GM23338 (cell line): ENCODE results near the gene SPART. TPM values are rescaled to one million over a fixed set of nuclear protein-coding genes. Genes with fewer than 3 reads are reported as not detected.
"Not testable (repeated sequence)": the region's sequence is repeated elsewhere in the genome, so short reads cannot be mapped to it uniquely, and the experiment has no call there.

ENCODE experiments used
- ATAC-seq: fragments of 200-7000 bp; cut with Tn5 transposase; 3 replicates; pipeline ENCODE4 v1.9.1; 2020
- DNase-seq: peaks from one replicate; pipeline ENCODE4 v3.0.0-alpha.2; 2015; ENCODE audit warnings: low spot score
- H2AFZ ChIP-seq: fragments of 200-600 bp; sonication (generic); 2 replicates; pipeline ENCODE4 v1.8.0; 2016; ENCODE audit warnings: antibody characterized with exemption, mild to moderate bottlenecking, moderate library complexity
- H3F3A ChIP-seq: fragments of 200-600 bp; sonication (generic); replicated peaks from 2 replicates; pipeline ENCODE4 v1.8.0; 2017; ENCODE audit warnings: antibody characterized with exemption, mixed run types, low read depth
- H3K27ac ChIP-seq: fragments of 200-600 bp; sonication (generic); 2 replicates; pipeline ENCODE4 v1.6.1; 2016; ENCODE audit warnings: low read depth
- H3K27me3 ChIP-seq: fragments of 200-600 bp; sonication (generic); 2 replicates; pipeline ENCODE4 v1.8.0; 2016; ENCODE audit warnings: mild to moderate bottlenecking, mixed run types, moderate library complexity; ENCODE audit not compliant: insufficient read depth
- H3K36me3 ChIP-seq: fragments of 200-600 bp; sonication (generic); 2 replicates; pipeline ENCODE4 v1.8.0; 2016; ENCODE audit warnings: mild to moderate bottlenecking; ENCODE audit not compliant: insufficient read depth
- H3K4me1 ChIP-seq: fragments of 200-600 bp; sonication (generic); 2 replicates; pipeline ENCODE4 v1.8.0; 2016; ENCODE audit warnings: mild to moderate bottlenecking, moderate library complexity; ENCODE audit not compliant: insufficient read depth
- H3K4me2 ChIP-seq: fragments of 200-600 bp; sonication (generic); 2 replicates; pipeline ENCODE4 v1.7.1; 2017; ENCODE audit warnings: mixed run types
- H3K4me3 ChIP-seq: fragments of 200-600 bp; sonication (generic); 2 replicates; pipeline ENCODE4 v1.6.1; 2016; ENCODE audit warnings: mixed run types
- H3K79me2 ChIP-seq: fragments of 200-600 bp; sonication (generic); replicated peaks from 2 replicates; pipeline ENCODE4 v1.8.0; 2017; ENCODE audit warnings: mild to moderate bottlenecking; ENCODE audit not compliant: insufficient read depth
- H3K9me2 ChIP-seq: fragments of 200-600 bp; sonication (generic); 2 replicates; pipeline ENCODE4 v1.8.0; 2017; ENCODE audit not compliant: insufficient read depth
- H4K20me1 ChIP-seq: fragments of 200-600 bp; sonication (generic); replicated peaks from 2 replicates; pipeline ENCODE4 v1.8.0; 2017; ENCODE audit warnings: mild to moderate bottlenecking; ENCODE audit not compliant: insufficient read depth
- H3K27ac Mint-ChIP-seq: 2 replicates; pipeline ENCODE4 v1.8.0; 2020; ENCODE audit warnings: inconsistent platforms, mild to moderate bottlenecking, moderate library complexity, mixed read lengths
- H3K27me3 Mint-ChIP-seq: 3 replicates; pipeline ENCODE4 v1.8.0; 2022; ENCODE audit warnings: low read depth, mild to moderate bottlenecking, moderate library complexity, mixed read lengths, inconsistent platforms; ENCODE audit not compliant: insufficient read depth, poor library complexity
- H3K36me3 Mint-ChIP-seq: 3 replicates; pipeline ENCODE4 v1.8.0; 2021; ENCODE audit warnings: low read depth, mild to moderate bottlenecking, inconsistent platforms, moderate library complexity, mixed read lengths
- H3K4me1 Mint-ChIP-seq: 3 replicates; pipeline ENCODE4 v1.8.0; 2020; ENCODE audit warnings: mild to moderate bottlenecking, inconsistent platforms, mixed read lengths
- H3K4me3 Mint-ChIP-seq: 3 replicates; pipeline ENCODE4 v1.8.0; 2021; ENCODE audit warnings: moderate library complexity, mild to moderate bottlenecking, inconsistent platforms, mixed read lengths
- H3K9me3 Mint-ChIP-seq: 3 replicates; pipeline ENCODE4 v1.8.0; 2020; ENCODE audit warnings: moderate library complexity, mild to moderate bottlenecking, inconsistent platforms, mixed read lengths
- CREB1 ChIP-seq: fragments of 250-450 bp; sonication (Bioruptor Pico); IDR thresholded peaks from 2 replicates; pipeline ENCODE4 v1.5.0; 2020; ENCODE audit warnings: low read depth, mild to moderate bottlenecking, moderate library complexity
- ETS1 ChIP-seq: IDR thresholded peaks from 2 replicates; pipeline ENCODE4 v1.6.1; 2016; ENCODE audit warnings: antibody characterized with exemption
- EZH2 ChIP-seq: fragments of 200-600 bp; sonication (generic); IDR thresholded peaks from one replicate; pipeline ENCODE4 v1.8.0; 2017; ENCODE audit warnings: antibody characterized with exemption, mild to moderate bottlenecking, low read depth; ENCODE audit not compliant: unreplicated experiment
- EZH2phosphoT487 ChIP-seq: fragments of 200-600 bp; sonication (generic); IDR thresholded peaks from one replicate; pipeline ENCODE4 v1.8.1; 2018; ENCODE audit warnings: antibody characterized with exemption; ENCODE audit not compliant: unreplicated experiment
- JUNB ChIP-seq: IDR thresholded peaks from one replicate; pipeline ENCODE4 v1.6.1; 2016; ENCODE audit warnings: antibody characterized with exemption; ENCODE audit not compliant: unreplicated experiment
- NANOG ChIP-seq: IDR thresholded peaks from 2 replicates; pipeline ENCODE4 v1.6.1; 2016; ENCODE audit warnings: antibody characterized with exemption, borderline replicate concordance
- POLR2AphosphoS5 ChIP-seq: IDR thresholded peaks from 2 replicates; pipeline ENCODE4 v1.6.1; 2016; ENCODE audit warnings: antibody characterized with exemption, low read depth
- ZNF114 ChIP-seq: fragments of 250-450 bp; sonication (Bioruptor Pico); IDR thresholded peaks from 2 replicates; pipeline ENCODE4 v1.5.0; 2020; ENCODE audit warnings: mild to moderate bottlenecking, moderate library complexity
- polyA plus RNA-seq: library from polyadenylated mRNA; unstranded; fragments of >200 nt; fragmentation: Nextera tagmentation; extraction: Ambion mirVana; gene quantifications from 2 replicates; pipeline ENCODE4 v1.2.1, GENCODE V29; 2016
- total RNA-seq: library from RNA; depleted of rRNA; stranded (reverse); fragments of >200 nt; shearing (Covaris generic); gene quantifications from 2 replicates; pipeline ENCODE4 v1.2.3, GENCODE V29; 2014
- TF ChIP-seq, protein P1 (sequence below): IDR thresholded peaks from one replicate; pipeline ENCODE4 v1.6.1; 2018; ENCODE audit warnings: antibody characterized with exemption; ENCODE audit not compliant: unreplicated experiment
- TF ChIP-seq, protein P2 (sequence below): fragments of 250-450 bp; sonication (Bioruptor Pico); IDR thresholded peaks from 2 replicates; pipeline ENCODE4 v1.5.0; 2020; ENCODE audit warnings: mild to moderate bottlenecking, moderate library complexity

SPART gene
- total and polyA plus RNA-seq, 2 experiments from 2014 or later: 109 to 116 TPM

DNA sequence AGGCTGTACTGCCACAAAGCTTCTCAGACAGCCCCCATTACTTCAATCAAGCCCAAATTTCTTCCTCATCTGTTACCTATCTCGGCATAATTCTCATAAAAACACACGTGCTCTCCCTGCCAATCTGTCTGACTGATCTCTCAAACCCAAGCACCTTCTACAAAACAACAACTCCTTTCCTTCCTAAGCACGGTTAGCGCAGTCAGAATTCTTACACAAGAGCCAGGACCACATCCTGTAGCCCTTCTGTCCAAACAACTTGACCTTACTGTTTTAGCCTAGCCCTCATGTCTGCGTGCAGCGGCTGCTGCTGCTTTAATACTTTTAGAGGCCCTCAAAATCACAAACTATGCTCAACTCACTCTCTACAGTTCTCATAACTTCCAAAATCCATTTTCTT lies 26.4 kb downstream of the SPART start:
- ATAC-seq: not testable (repeated sequence)
- H3K4me1 ChIP-seq: peaks cover 48% of the 10 kb centered on the region

GRCh38 chr13:36313047-36313969 lies 32.9 kb downstream of the SPART start:
- Mint-ChIP-seq H3K27ac (no peak overlapping the region), H3K4me1 (peaks cover 14% of the 10 kb centered on the region), H3K27me3 (peaks cover 2% of the 10 kb centered on the region), H3K36me3 (peaks cover 84% of the 10 kb centered on the region), H3K4me3 (no peak overlapping the region), H3K9me3 (peaks cover 33% of the 10 kb centered on the region)
- Histone ChIP-seq H3K27me3 (no peaks in the 10 kb centered on the region), H3K9me2 (0 out of 2 replicates have a peak, but pooled peaks cover 2% of the 10 kb centered on the region), H3K36me3 (peaks cover 40% of the 10 kb centered on the region; the same call in 1 of the 2 replicates), H3K4me2 (no peak overlapping the region), H3F3A (no peaks in the 10 kb centered on the region), H4K20me1 (no peaks in the 10 kb centered on the region), H2AFZ (no peak overlapping the region), H3K4me1 (peaks cover 21% of the 10 kb centered on the region), H3K79me2 (peaks cover 9% of the 10 kb centered on the region; the same call in 1 of the 2 replicates), H3K4me3 (no peak overlapping the region), H3K27ac (no peak overlapping the region)
- ATAC-seq (no peak), DNase-seq (no peak)
- TF ChIP-seq ETS1: no peak
- TF ChIP-seq, protein P1, sequence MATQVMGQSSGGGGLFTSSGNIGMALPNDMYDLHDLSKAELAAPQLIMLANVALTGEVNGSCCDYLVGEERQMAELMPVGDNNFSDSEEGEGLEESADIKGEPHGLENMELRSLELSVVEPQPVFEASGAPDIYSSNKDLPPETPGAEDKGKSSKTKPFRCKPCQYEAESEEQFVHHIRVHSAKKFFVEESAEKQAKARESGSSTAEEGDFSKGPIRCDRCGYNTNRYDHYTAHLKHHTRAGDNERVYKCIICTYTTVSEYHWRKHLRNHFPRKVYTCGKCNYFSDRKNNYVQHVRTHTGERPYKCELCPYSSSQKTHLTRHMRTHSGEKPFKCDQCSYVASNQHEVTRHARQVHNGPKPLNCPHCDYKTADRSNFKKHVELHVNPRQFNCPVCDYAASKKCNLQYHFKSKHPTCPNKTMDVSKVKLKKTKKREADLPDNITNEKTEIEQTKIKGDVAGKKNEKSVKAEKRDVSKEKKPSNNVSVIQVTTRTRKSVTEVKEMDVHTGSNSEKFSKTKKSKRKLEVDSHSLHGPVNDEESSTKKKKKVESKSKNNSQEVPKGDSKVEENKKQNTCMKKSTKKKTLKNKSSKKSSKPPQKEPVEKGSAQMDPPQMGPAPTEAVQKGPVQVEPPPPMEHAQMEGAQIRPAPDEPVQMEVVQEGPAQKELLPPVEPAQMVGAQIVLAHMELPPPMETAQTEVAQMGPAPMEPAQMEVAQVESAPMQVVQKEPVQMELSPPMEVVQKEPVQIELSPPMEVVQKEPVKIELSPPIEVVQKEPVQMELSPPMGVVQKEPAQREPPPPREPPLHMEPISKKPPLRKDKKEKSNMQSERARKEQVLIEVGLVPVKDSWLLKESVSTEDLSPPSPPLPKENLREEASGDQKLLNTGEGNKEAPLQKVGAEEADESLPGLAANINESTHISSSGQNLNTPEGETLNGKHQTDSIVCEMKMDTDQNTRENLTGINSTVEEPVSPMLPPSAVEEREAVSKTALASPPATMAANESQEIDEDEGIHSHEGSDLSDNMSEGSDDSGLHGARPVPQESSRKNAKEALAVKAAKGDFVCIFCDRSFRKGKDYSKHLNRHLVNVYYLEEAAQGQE: no peak
- no peak for TF ChIP-seq POLR2AphosphoS5
- TF ChIP-seq EZH2phosphoT487: no peak
- TF ChIP-seq JUNB: no peak
- TF ChIP-seq EZH2: no peak
- TF ChIP-seq, protein P2, sequence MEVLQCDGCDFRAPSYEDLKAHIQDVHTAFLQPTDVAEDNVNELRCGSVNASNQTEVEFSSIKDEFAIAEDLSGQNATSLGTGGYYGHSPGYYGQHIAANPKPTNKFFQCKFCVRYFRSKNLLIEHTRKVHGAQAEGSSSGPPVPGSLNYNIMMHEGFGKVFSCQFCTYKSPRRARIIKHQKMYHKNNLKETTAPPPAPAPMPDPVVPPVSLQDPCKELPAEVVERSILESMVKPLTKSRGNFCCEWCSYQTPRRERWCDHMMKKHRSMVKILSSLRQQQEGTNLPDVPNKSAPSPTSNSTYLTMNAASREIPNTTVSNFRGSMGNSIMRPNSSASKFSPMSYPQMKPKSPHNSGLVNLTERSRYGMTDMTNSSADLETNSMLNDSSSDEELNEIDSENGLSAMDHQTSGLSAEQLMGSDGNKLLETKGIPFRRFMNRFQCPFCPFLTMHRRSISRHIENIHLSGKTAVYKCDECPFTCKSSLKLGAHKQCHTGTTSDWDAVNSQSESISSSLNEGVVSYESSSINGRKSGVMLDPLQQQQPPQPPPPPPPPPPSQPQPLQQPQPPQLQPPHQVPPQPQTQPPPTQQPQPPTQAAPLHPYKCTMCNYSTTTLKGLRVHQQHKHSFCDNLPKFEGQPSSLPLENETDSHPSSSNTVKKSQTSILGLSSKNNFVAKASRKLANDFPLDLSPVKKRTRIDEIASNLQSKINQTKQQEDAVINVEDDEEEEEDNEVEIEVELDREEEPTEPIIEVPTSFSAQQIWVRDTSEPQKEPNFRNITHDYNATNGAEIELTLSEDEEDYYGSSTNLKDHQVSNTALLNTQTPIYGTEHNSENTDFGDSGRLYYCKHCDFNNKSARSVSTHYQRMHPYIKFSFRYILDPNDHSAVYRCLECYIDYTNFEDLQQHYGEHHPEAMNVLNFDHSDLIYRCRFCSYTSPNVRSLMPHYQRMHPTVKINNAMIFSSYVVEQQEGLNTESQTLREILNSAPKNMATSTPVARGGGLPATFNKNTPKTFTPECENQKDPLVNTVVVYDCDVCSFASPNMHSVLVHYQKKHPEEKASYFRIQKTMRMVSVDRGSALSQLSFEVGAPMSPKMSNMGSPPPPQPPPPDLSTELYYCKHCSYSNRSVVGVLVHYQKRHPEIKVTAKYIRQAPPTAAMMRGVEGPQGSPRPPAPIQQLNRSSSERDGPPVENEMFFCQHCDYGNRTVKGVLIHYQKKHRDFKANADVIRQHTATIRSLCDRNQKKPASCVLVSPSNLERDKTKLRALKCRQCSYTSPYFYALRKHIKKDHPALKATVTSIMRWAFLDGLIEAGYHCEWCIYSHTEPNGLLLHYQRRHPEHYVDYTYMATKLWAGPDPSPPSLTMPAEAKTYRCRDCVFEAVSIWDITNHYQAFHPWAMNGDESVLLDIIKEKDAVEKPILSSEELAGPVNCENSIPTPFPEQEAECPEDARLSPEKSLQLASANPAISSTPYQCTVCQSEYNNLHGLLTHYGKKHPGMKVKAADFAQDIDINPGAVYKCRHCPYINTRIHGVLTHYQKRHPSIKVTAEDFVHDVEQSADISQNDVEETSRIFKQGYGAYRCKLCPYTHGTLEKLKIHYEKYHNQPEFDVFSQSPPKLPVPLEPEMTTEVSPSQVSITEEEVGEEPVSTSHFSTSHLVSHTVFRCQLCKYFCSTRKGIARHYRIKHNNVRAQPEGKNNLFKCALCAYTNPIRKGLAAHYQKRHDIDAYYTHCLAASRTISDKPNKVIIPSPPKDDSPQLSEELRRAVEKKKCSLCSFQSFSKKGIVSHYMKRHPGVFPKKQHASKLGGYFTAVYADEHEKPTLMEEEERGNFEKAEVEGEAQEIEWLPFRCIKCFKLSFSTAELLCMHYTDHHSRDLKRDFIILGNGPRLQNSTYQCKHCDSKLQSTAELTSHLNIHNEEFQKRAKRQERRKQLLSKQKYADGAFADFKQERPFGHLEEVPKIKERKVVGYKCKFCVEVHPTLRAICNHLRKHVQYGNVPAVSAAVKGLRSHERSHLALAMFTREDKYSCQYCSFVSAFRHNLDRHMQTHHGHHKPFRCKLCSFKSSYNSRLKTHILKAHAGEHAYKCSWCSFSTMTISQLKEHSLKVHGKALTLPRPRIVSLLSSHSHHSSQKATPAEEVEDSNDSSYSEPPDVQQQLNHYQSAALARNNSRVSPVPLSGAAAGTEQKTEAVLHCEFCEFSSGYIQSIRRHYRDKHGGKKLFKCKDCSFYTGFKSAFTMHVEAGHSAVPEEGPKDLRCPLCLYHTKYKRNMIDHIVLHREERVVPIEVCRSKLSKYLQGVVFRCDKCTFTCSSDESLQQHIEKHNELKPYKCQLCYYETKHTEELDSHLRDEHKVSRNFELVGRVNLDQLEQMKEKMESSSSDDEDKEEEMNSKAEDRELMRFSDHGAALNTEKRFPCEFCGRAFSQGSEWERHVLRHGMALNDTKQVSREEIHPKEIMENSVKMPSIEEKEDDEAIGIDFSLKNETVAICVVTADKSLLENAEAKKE: no peak
- no peak for TF ChIP-seq CREB1 (CRISPR knock-in tag)
- no peak for TF ChIP-seq ZNF114 (CRISPR knock-in tag)
- TF ChIP-seq NANOG: no peak

More for the DNA sequence above, 26.4 kb downstream of the SPART start:
- not testable (repeated sequence) for DNase-seq, H3K9me2 ChIP-seq, H4K20me1 ChIP-seq, H3K27me3 Mint-ChIP-seq, H2AFZ ChIP-seq, H3K27me3 ChIP-seq, H3F3A ChIP-seq, H3K4me3 Mint-ChIP-seq, H3K4me2 ChIP-seq
- Histone ChIP-seq H3K79me2 (peaks cover 15% of the 10 kb centered on the region), H3K36me3 (peaks cover 22% of the 10 kb centered on the region; the same call in 1 of the 2 replicates), H3K27ac (peak overlapping the region; percentile 48; the same call in 1 of the 2 replicates), H3K4me3 (peak overlapping the region; percentile 47)
- Mint-ChIP-seq H3K27ac (peak overlapping the region; percentile 9), H3K9me3 (peaks cover 43% of the 10 kb centered on the region), H3K36me3 (peaks cover 86% of the 10 kb centered on the region), H3K4me1 (peaks cover 27% of the 10 kb centered on the region)
